Sigmoid colon (tissue), 7 donors: Measurements from ENCODE around the gene BPIFB3. TPM values are rescaled to one million over a fixed set of nuclear protein-coding genes. Genes with fewer than 3 reads are reported as not detected.
"Not testable (repeated sequence)": the region's sequence is repeated elsewhere in the genome, so short reads cannot be mapped to it uniquely, and the experiment has no call there.

Source experiments
- DNase-seq: peaks from one replicate; pipeline ENCODE4 v3.0.0-alpha.2; 2019
- H3K27ac ChIP-seq, 4 donors: fragments of 200-600 bp; sonication (generic); one replicate each; pipeline ENCODE4 v1.5.1; 2016 to 2019; ENCODE audit warnings: mild to moderate bottlenecking in 1 of 4
- H3K27me3 ChIP-seq, 3 donors: fragments of 200-600 bp; sonication (generic); one replicate each; pipeline ENCODE4 v1.5.1; 2019; ENCODE audit warnings: mild to moderate bottlenecking in 1 of 3
- H3K36me3 ChIP-seq, 4 donors: fragments of 200-600 bp; sonication (generic); one replicate each; pipeline ENCODE4 v1.5.1; 2016 to 2019
- H3K4me1 ChIP-seq, 4 donors: fragments of 200-600 bp; sonication (generic); one replicate each; pipeline ENCODE4 v1.5.1; 2017 to 2019
- H3K4me3 ChIP-seq, 4 donors: fragments of 200-600 bp; sonication (generic); one replicate each; pipeline ENCODE4 v1.5.1; 2017 to 2019; ENCODE audit warnings: mild to moderate bottlenecking in 2 of 4, moderate library complexity in 1 of 4
- H3K9me3 ChIP-seq, 4 donors: fragments of 200-600 bp in 3 of 4; sonication (generic) in 3 of 4; one replicate each; pipeline versions ENCODE4 v1.5.1 to v1.6.1; 2013 to 2019
- EP300 ChIP-seq, 4 donors: sonication (generic); formaldehyde crosslinking; IDR thresholded peaks; one replicate each; pipeline ENCODE4 v1.6.1; 2017; ENCODE audit warnings: antibody characterized with exemption in 4 of 4
- POLR2A ChIP-seq, 2 donors: fragments of 450-650 bp; IDR thresholded peaks; one replicate each; pipeline ENCODE4 v1.6.1; 2016; ENCODE audit warnings: antibody characterized with exemption in 2 of 2, mild to moderate bottlenecking in 2 of 2, moderate library complexity in 2 of 2
- POLR2AphosphoS5 ChIP-seq, 4 donors: sonication (generic); formaldehyde crosslinking; IDR thresholded peaks; one replicate each; pipeline ENCODE4 v1.6.1; 2017; ENCODE audit warnings: antibody characterized with exemption in 4 of 4
- WGBS, 2 donors: extraction: QIAGEN DNeasy Blood & Tissue Kit; methylation state at CpG; one replicate each; pipeline ENCODE4 v1.1.7; 2013; 5-methylcytosine and 5-hydroxymethylcytosine counted together
- intact Hi-C: fragments of 100-400 bp; cut with DNase I; formaldehyde crosslinking; loops from one replicate; pipeline ENCODE4 v1.15.1; 2023
- polyA plus RNA-seq, 3 donors: library from polyadenylated mRNA; stranded (reverse); fragments of 200-250 nt; gene quantifications; one replicate each; pipeline ENCODE4 v1.2.3, GENCODE V29; 2013
- total RNA-seq, 4 donors: library from RNA; depleted of rRNA; stranded (reverse); fragments of >200 nt; gene quantifications; one replicate each; pipeline ENCODE4 v1.1.0, GENCODE V29; 2016
- TF ChIP-seq, protein P1 (sequence below), 4 experiments: fragments of 450-650 bp in 3 of 4; fragments of 200-600 bp in 1 of 4; IDR thresholded peaks; one replicate each; pipeline ENCODE4 v1.5.1; 2016 to 2019; ENCODE audit warnings: antibody characterized with exemption in 4 of 4, mild to moderate bottlenecking in 3 of 4, moderate library complexity in 2 of 4
- donor health status: healthy with polysubstance abuse.
- donor health status: Bipolar disorder and iron deficiency.
- donor health status: healthy.

The BPIFB3 gene
- total and polyA plus RNA-seq, 7 donors: not detected

DNA sequence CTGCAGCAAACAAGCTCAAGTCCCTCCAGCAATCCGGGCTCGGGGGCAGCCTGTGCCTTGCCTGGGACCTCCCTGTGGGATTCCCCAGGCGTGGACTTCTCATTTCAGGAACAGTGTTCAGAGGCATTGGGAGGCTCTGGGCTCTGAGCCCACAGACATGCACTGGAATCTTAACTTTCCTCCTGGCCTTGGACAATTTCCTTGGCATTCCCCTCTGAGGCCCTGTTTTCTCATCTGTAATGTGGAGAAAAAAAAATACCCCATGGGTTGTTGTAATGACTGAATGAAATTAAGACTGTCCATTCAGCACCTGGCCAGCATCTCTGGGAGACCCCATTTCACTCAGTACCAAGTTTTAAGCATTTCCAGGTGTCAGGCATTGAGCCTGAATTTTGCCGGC is 43.3 kb downstream of the BPIFB3 start:
- 62 to 71% methylated on average over 4 of the region's 4 CpGs for WGBS, 2 donors
- Histone ChIP-seq H3K27me3 (no peaks in the 10 kb centered on the region), H3K36me3 (no peaks in the 10 kb centered on the region), H3K9me3 (no peaks in the 10 kb centered on the region), H3K4me3 (no peak overlapping the region), H3K4me1 (no peaks in the 10 kb centered on the region), H3K27ac (no peak overlapping the region)
- TF ChIP-seq, protein P1, sequence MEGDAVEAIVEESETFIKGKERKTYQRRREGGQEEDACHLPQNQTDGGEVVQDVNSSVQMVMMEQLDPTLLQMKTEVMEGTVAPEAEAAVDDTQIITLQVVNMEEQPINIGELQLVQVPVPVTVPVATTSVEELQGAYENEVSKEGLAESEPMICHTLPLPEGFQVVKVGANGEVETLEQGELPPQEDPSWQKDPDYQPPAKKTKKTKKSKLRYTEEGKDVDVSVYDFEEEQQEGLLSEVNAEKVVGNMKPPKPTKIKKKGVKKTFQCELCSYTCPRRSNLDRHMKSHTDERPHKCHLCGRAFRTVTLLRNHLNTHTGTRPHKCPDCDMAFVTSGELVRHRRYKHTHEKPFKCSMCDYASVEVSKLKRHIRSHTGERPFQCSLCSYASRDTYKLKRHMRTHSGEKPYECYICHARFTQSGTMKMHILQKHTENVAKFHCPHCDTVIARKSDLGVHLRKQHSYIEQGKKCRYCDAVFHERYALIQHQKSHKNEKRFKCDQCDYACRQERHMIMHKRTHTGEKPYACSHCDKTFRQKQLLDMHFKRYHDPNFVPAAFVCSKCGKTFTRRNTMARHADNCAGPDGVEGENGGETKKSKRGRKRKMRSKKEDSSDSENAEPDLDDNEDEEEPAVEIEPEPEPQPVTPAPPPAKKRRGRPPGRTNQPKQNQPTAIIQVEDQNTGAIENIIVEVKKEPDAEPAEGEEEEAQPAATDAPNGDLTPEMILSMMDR (IDR thresholded peaks at IDR 0.05): no peak
- TF ChIP-seq EP300 (IDR thresholded peaks at IDR 0.05) (no peak), POLR2AphosphoS5 (IDR thresholded peaks at IDR 0.05) (no peak), POLR2A (IDR thresholded peaks at IDR 0.05) (no peak)
- intact Hi-C loops: loop anchor here (10.0 kb wide), 1 partner anchor 192 kb away; no protein-coding TSS in a partner anchor
- no peak for DNase-seq

DNA sequence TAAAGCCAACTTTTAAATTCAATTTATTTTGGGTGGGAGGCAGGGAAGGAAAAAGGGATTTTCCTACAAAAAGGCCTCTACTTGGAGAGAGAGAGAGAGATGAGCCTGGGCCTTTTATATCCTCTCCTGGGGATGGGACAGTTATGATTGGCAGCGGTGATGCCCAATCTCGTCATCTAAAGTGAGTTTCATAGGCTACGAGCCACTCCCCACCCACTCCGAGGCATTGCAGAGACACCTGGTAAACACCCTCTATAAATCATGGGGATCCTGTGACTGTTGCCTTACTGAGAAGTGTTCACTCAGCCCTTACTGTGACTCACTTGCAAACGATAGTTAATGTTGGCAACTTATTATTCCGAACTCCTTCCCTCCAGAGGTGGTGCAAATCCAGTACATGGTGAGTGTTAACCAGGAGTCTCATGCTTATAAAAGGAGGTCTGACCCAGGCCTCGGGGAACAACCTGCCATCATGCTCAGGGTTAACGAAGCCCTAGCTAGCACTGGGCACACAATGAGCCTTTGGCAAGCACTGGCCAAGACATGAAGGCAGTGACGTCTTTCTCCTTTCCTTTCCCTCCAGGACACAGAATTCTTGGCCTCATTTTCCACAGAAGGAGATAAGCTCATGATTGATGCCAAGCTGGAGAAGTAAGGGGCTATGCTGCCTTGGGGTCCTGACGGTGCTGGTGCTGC is 46.3 kb downstream of the BPIFB3 start:
- TF ChIP-seq POLR2AphosphoS5 (IDR thresholded peaks at IDR 0.05) (no peak), EP300 (IDR thresholded peaks at IDR 0.05) (no peak), POLR2A (IDR thresholded peaks at IDR 0.05) (no peak)
- TF ChIP-seq, protein P1 (IDR thresholded peaks at IDR 0.05): no peak
- Histone ChIP-seq H3K4me1 (no peaks in the 10 kb centered on the region), H3K27me3 (peaks cover 0 to 4% (median 0%) of the 10 kb centered on the region in 3 donors), H3K36me3 (no peaks in the 10 kb centered on the region), H3K9me3 (no peaks in the 10 kb centered on the region), H3K4me3 (no peak overlapping the region), H3K27ac (no peak overlapping the region)
- WGBS, 2 donors: 45 to 68% methylated on average over 10 of the region's 10 CpGs
- intact Hi-C loops: loop anchor here (10.0 kb wide), 1 partner anchor 195 kb away; no protein-coding TSS in a partner anchor
- DNase-seq: no peak

DNA sequence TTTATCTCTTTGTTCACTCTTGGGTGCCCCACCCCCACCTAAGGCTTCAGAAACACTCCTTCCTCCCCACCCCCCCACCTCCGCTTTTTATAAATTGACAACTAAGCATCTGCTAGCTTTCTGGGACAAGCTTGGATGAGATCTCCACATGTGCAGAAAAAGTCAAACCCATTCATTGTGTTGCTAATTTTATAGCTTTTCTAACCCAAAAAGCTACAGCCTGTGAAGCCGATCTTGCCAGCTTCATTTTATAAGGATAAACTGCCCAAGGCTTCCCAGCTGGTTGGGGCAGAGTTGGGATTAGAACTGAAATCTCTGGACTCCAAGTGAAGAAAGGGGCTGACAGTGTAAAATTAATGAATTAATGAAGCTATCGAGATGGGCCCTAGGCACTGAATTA is 49.9 kb downstream of the BPIFB3 start:
- no peaks in the 10 kb centered on the region for H3K9me3 ChIP-seq
- H3K27me3 ChIP-seq: peaks cover 0 to 4% (median 0%) of the 10 kb centered on the region in 3 donors
- no peak for DNase-seq
- H3K4me1 ChIP-seq: no peaks in the 10 kb centered on the region
- no peak overlapping the region for H3K27ac ChIP-seq
- 75 to 78% methylated on average over 3 of the region's 3 CpGs for WGBS, 2 donors
- intact Hi-C loops: no loop called here
- H3K36me3 ChIP-seq: no peaks in the 10 kb centered on the region
- TF ChIP-seq EP300 (IDR thresholded peaks at IDR 0.05): no peak
- TF ChIP-seq, protein P1 (IDR thresholded peaks at IDR 0.05): no peak
- TF ChIP-seq POLR2AphosphoS5 (IDR thresholded peaks at IDR 0.05): no peak
- TF ChIP-seq POLR2A (IDR thresholded peaks at IDR 0.05): no peak
- no peak overlapping the region for H3K4me3 ChIP-seq

DNA sequence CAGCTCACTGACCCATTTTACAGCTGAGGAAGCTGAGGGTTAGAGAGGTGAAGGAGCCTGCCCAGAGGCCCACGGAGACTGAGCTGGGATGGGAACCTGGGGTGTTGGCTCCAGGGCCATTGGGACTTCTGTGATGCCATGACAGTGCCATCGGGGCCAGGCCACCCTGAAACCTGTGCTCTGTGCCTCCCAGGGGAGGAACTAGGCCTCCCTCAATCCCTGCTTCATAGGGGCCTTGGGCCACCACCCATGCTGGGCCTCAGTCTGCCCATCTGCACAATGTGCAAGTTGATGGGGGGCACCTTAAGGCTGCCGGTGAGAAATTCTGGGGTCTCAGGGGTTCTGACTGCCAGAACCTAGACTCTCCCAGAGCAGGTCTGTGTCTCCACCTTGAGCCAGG is 50.6 kb downstream of the BPIFB3 start:
- no peaks in the 10 kb centered on the region for H3K4me1 ChIP-seq
- no peaks in the 10 kb centered on the region for H3K9me3 ChIP-seq
- H3K4me3 ChIP-seq: no peak overlapping the region
- TF ChIP-seq POLR2A (IDR thresholded peaks at IDR 0.05): no peak
- no peaks in the 10 kb centered on the region for H3K36me3 ChIP-seq
- intact Hi-C loops: no loop called here
- 72 to 88% methylated on average over 3 of the region's 3 CpGs for WGBS, 2 donors
- H3K27ac ChIP-seq: no peak overlapping the region
- no peak for DNase-seq
- H3K27me3 ChIP-seq: peaks cover 0 to 4% (median 0%) of the 10 kb centered on the region in 3 donors

DNA sequence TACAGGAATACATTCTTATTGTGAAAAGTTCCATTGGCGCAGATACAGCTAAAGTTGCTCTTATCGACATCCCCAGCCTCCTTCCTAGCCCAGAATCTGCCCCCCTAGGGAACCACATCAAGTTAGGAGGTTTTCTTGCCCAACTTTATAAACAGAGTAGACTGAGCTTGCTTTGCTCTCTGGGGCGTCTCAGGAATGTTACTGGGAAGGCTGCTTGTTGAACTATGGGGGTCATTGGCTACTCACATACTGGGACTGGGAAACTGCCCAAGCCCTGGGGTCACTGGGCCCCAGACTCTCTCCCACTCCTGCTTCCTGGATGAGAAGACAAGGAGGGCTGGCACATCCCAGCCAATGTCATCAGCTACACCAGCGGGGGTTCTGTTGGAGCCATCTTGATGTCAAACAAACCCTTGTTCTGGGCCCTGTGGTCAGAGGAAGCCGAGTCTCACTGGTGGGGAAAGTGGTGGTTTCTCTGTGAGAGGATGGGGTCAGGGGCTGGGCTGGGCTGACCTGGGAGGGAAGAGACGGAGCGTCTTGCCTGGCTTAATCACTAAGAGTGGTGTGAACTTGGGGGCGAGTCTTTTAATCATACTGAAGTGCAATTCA is 51.7 kb downstream of the BPIFB3 start:
- intact Hi-C loops: no loop called here
- Histone ChIP-seq H3K4me3 (no peak overlapping the region), H3K27ac (no peak overlapping the region), H3K4me1 (no peaks in the 10 kb centered on the region), H3K27me3 (peaks cover 0 to 4% (median 0%) of the 10 kb centered on the region in 3 donors), H3K9me3 (no peaks in the 10 kb centered on the region), H3K36me3 (no peaks in the 10 kb centered on the region)
- WGBS, 2 donors: 65 to 77% methylated on average over 8 of the region's 8 CpGs
- TF ChIP-seq, protein P1 (IDR thresholded peaks at IDR 0.05): no peak
- TF ChIP-seq POLR2A (IDR thresholded peaks at IDR 0.05): no peak
- TF ChIP-seq POLR2AphosphoS5 (IDR thresholded peaks at IDR 0.05): no peak
- TF ChIP-seq EP300 (IDR thresholded peaks at IDR 0.05): no peak
- no peak for DNase-seq

DNA sequence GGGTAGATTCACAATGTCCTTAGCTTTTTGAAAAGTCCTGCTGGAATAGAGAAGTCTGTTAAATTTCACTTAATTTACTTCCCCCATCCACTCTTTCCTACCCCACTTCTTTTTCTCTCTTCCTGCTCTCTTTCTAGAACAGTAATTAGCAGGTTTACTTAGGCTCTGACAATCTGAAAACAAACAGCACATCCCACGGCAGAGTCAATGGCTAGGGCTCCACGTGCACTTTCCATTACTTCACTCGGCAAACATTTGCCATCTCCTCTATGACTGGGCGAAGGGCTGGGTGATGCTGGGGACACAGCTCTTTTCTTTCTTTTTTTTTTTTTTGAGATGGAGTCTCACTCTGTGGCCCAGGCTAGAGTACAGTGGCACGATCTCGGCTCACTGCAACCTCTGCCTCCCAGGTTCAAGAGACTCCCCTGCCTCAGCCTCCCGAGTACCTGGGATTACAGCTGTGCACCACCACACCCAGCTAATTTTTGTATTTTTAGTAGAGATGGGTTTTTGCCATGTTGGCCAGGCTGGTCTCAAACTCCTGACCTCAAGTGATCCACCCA is 52.4 kb downstream of the BPIFB3 start:
- intact Hi-C loops, H3K27me3 ChIP-seq, H3K4me3 ChIP-seq, H3K27ac ChIP-seq, H3K4me1 ChIP-seq, DNase-seq, H3K36me3 ChIP-seq, H3K9me3 ChIP-seq: not testable (repeated sequence)
- WGBS, 2 donors: 30 to 63% methylated on average over 7 of the region's 7 CpGs
